ENCODE measurements around the gene FGFR3.

FGFR3 gene

DNA sequence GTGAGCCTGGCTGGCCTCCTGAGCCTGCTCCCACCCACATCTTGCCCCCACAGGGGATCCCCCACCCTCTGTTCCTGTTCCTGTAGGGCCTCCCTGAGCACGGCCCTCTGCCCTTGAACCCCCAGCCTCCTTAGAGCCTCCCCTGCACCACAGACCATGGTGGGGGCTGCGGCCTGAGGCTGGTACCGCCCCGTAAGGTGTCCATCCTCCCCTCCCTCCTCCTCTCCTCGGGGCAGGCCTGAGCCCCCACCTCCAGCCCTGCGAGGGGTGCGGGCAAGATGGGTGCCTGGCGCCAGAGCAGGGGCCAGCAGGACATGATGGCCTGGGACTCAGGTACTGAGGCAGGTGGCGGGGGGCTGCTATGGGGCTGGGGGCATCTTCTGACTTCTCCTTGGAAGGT, 28.4 kb upstream of the FGFR3 start:
- H3K4me3 ChIP-seq (replicated peaks; ENCODE audit: low read depth, low read length) = no peak overlapping the region
- TF ChIP-seq, protein P1, sequence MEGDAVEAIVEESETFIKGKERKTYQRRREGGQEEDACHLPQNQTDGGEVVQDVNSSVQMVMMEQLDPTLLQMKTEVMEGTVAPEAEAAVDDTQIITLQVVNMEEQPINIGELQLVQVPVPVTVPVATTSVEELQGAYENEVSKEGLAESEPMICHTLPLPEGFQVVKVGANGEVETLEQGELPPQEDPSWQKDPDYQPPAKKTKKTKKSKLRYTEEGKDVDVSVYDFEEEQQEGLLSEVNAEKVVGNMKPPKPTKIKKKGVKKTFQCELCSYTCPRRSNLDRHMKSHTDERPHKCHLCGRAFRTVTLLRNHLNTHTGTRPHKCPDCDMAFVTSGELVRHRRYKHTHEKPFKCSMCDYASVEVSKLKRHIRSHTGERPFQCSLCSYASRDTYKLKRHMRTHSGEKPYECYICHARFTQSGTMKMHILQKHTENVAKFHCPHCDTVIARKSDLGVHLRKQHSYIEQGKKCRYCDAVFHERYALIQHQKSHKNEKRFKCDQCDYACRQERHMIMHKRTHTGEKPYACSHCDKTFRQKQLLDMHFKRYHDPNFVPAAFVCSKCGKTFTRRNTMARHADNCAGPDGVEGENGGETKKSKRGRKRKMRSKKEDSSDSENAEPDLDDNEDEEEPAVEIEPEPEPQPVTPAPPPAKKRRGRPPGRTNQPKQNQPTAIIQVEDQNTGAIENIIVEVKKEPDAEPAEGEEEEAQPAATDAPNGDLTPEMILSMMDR (IDR thresholded peaks at IDR 0.05; ENCODE audit: low read length, missing control alignments) = no peak
- DNase-seq (ENCODE audit: low read depth) = no peak

DNA sequence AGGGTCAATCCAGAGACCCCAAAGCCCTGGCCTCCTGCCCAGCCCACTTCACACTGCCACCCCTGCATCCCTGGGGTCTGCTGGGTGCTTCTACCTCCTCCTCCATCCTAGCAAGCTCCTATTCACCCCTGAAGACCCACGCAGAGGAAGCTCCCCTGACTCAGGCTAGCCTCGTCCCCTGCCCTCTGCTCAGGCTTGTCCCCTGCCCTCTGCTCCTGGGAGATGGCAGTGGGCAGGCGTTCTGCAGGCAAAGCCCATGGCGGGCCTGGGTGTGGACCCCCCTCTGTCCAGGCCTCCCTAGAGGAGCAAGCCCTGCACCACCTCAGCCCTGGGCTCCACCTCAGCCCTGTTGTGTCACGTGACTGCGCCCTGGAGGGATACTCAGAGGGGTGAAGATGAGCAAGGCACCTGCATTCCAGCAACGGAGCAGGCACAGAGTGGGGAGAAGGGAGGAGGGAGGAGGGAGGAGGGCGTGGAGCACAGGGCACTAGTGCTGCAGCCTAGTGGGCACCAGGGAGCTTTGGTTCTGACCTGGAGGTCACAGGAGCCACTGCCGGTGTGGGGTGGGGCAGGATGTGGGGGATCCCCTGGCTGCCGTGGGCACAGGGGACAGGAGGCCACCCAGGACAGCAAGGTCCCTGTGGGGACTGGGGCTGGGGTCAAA, 27.6 kb upstream of the FGFR3 start:
- TF ChIP-seq, protein P1 (IDR thresholded peaks at IDR 0.05; ENCODE audit: low read length, missing control alignments) = no peak
- no peak for DNase-seq (ENCODE audit: low read depth)
- H3K4me3 ChIP-seq (replicated peaks; ENCODE audit: low read depth, low read length) = no peak overlapping the region

DNA sequence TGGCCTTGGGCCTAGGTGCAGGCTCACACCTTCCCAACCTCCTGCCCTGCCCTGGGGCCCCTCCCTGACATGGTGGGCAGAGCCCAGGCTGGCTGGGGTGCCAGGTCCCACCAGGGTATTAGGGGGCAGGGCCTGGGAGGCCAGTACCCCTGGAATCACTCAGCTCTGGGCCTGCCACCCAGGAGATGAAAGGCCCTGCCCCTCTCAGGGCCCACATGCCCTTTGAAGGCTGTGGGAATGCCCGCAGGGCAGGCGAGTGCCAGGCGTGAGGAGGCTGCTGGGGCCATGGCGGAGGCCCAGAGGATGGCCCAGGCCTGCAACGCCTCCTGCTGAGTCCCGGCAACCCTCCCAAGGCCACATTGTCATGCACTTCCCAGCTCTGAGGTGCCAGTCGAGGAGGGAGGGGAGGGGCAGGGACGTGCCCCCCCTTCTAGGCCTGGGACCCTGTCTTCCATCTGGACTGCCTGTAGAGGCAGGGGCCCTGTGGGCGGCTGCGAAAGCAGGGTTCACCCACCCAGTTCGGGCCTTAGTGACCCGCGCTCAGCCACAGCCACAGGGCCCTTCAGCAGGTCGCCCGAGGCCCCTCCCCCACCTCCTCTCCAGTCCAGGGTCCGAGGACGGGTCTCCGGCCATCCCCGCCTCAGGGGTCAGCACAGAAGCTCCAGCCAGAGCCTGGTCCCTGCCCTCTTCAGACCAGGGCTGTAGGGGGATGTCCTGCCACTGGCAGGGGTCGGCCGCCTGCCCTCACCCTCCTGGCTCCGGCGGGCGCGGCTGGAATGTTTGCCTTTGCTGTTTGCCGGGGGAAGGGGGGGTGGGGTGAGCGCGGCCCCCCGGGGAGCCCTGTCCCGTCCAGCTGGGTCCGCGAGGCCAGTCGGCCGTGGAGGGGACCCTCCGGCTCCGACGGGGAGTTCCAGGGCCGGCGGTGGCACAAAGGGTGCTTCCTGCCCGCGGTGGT, 26.7 kb upstream of the FGFR3 start:
- no peak overlapping the region for H3K4me3 ChIP-seq (replicated peaks; ENCODE audit: low read depth, low read length)
- TF ChIP-seq, protein P1 (IDR thresholded peaks at IDR 0.05; ENCODE audit: low read length, missing control alignments) = no peak
- no peak for DNase-seq (ENCODE audit: low read depth)

DNA sequence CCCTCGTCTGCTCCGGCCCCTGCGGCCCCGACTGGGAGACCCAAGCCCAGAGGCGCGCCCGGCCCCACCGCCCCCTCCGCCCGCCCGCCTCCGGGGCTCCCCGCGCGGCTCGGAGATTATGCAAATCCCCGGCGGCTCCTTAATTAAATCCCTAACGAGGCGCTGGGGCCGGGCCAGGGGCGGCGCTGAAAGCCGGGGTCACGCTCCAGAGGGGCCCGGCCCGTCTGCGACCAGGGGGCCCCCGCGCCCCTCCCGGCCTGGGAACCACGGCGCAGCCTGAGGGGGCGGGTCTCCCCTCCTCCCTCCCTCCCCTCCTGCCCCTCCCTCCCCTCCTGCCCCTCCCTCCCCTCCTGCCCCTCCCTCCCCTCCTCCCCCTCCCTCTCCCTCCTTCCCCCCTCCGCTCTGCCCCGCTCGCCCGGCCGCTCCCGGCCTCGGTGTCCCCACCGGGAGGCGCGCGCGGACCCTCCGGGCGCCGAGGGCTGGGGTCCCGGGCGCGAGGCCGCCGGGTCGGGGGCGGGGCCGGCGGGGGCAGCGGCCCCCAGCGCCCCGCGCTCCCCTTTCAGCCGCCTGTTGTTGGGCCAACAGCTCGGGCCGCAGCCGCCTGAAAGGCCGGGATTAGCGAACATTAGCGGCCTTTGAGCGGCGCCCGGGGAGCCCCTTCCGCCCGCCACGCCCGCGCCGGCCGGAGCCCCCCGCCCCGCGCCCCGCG, 25.9 kb upstream of the FGFR3 start:
- peak overlapping the region; percentile 29 for H3K4me3 ChIP-seq (replicated peaks; ENCODE audit: low read depth, low read length)
- TF ChIP-seq, protein P1 (IDR thresholded peaks at IDR 0.05; ENCODE audit: low read length, missing control alignments) = no peak
- peak; percentile 15 for DNase-seq (ENCODE audit: low read depth)

DNA sequence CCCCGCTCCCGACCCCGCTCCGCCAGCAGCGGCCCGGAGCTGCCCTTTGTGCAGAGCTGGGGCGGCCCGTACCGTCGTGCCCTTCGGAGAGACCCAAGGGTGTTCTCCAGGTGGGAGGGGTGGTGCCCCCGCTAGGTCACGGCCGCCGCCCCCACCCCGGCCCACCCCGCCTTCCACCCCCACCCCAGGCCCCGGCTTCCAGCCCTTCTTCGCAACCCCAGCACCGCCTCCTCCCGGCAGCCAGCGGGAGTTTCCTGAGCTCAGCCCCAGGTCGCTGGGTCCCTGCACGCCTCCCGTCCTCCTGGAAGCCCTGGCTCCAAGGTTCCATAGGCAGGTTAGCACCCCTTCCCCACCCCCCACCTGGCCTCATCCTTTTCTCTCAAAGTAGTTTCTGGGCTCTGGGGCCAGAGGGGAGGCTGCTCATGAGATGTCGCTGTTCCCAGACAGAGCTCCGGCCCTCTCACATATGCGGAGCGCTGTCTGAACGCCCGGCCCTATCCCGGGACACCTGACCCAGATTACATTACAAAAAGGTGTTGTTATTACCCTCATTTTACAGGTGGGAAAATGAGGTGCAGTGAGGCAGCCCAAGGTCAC, 25.2 kb upstream of the FGFR3 start:
- DNase-seq (ENCODE audit: low read depth) = peak; percentile 38

More for the DNA sequence above, 25.2 kb upstream of the FGFR3 start:
- TF ChIP-seq, protein P1 (IDR thresholded peaks at IDR 0.05; ENCODE audit: low read length, missing control alignments) = peak; percentile 28
- peak overlapping the region; percentile 29 for H3K4me3 ChIP-seq (replicated peaks; ENCODE audit: low read depth, low read length)
